ENCODE data around the gene LRPAP1.
"Not testable (repeated sequence)": the region's sequence is repeated elsewhere in the genome, so short reads cannot be mapped to it uniquely, and the experiment has no call there.

DNA sequence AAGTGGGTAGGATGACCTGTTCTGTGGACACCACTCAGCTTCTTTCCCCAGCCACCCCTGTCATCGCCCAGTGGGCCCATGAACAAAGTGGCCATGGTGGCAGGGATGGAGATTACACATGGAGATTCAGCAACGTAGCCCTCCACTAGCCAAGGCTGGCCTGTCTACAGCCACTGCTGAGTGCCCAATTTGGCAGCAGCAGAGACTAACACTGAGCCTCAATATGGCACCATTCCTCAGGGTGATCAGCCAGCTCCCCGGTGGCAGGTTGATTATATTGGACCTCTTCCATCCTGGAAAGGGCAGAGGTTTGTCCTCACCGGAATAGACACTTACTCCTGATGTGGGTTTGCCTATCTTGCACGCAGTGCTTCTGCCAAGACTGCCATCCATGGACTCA lies 73.1 kb downstream of the LRPAP1 start:
- TF ChIP-seq POLR2A (IDR thresholded peaks at IDR 0.05): not testable (repeated sequence)
- TF ChIP-seq, protein P1, sequence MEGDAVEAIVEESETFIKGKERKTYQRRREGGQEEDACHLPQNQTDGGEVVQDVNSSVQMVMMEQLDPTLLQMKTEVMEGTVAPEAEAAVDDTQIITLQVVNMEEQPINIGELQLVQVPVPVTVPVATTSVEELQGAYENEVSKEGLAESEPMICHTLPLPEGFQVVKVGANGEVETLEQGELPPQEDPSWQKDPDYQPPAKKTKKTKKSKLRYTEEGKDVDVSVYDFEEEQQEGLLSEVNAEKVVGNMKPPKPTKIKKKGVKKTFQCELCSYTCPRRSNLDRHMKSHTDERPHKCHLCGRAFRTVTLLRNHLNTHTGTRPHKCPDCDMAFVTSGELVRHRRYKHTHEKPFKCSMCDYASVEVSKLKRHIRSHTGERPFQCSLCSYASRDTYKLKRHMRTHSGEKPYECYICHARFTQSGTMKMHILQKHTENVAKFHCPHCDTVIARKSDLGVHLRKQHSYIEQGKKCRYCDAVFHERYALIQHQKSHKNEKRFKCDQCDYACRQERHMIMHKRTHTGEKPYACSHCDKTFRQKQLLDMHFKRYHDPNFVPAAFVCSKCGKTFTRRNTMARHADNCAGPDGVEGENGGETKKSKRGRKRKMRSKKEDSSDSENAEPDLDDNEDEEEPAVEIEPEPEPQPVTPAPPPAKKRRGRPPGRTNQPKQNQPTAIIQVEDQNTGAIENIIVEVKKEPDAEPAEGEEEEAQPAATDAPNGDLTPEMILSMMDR (IDR thresholded peaks at IDR 0.05): not testable (repeated sequence)
